Suprapubic skin (tissue), 4 donors: Measurements from ENCODE around the gene IMMP2L. TPM values are rescaled to one million over a fixed set of nuclear protein-coding genes. Genes with fewer than 3 reads are reported as not detected.
A peak's percentile ranks its signal among the peaks of the same experiment; 100 is the strongest.

ENCODE experiments used
- DNase-seq, 2 donors: peaks; one replicate each; pipeline ENCODE4 v3.0.0-alpha.2; 2019; ENCODE audit warnings: low spot score in 2 of 2
- H3K27ac ChIP-seq: fragments of 200-600 bp; sonication (generic); one replicate; pipeline ENCODE4 v1.5.1; 2019
- H3K27me3 ChIP-seq: fragments of 200-600 bp; sonication (generic); one replicate; pipeline ENCODE4 v1.5.1; 2019
- H3K36me3 ChIP-seq: fragments of 200-600 bp; sonication (generic); one replicate; pipeline ENCODE4 v1.5.1; 2019
- H3K4me1 ChIP-seq: fragments of 200-600 bp; sonication (generic); one replicate; pipeline ENCODE4 v1.5.1; 2019
- H3K4me3 ChIP-seq: fragments of 200-600 bp; sonication (generic); one replicate; pipeline ENCODE4 v1.5.1; 2019; ENCODE audit warnings: mild to moderate bottlenecking
- H3K9me3 ChIP-seq: fragments of 200-600 bp; sonication (generic); one replicate; pipeline ENCODE4 v1.5.1; 2019
- EP300 ChIP-seq: sonication (generic); formaldehyde crosslinking; IDR thresholded peaks from one replicate; pipeline ENCODE4 v1.6.1; 2017; ENCODE audit warnings: antibody characterized with exemption
- POLR2A ChIP-seq, 2 donors: fragments of 450-650 bp; IDR thresholded peaks; one replicate each; pipeline ENCODE4 v1.6.1; 2017; ENCODE audit warnings: antibody characterized with exemption in 2 of 2, mild to moderate bottlenecking in 2 of 2, moderate library complexity in 2 of 2
- POLR2AphosphoS5 ChIP-seq, 3 donors: sonication (generic); formaldehyde crosslinking; IDR thresholded peaks; one replicate each; pipeline ENCODE4 v1.6.1; 2017; ENCODE audit warnings: antibody characterized with exemption in 3 of 3
- WGBS: methylation state at CpG from one replicate; pipeline ENCODE4 v1.1.5; 2018; 5-methylcytosine and 5-hydroxymethylcytosine counted together
- total RNA-seq, 4 donors: library from RNA; depleted of rRNA; stranded (reverse); fragments of >200 nt; gene quantifications; one replicate each; pipeline ENCODE4 v1.1.0, GENCODE V29; 2016
- TF ChIP-seq, protein P1 (sequence below), 2 donors: fragments of 200-600 bp in 1 of 2; fragments of 450-650 bp in 1 of 2; sonication (generic) in 1 of 2; IDR thresholded peaks; one replicate each; pipeline ENCODE4 v1.5.1; 2016 to 2019; ENCODE audit warnings: antibody characterized with exemption in 2 of 2, mild to moderate bottlenecking in 1 of 2, moderate library complexity in 1 of 2

The IMMP2L gene
- total RNA-seq, 4 donors from 2014 or later: 10.6 to 20.6 (median 14.6) TPM

- Histone ChIP-seq H3K36me3 (no peaks in the 10 kb centered on the region), H3K4me1 (peaks cover 3% of the 10 kb centered on the region), H3K27ac (no peak overlapping the region), H3K4me3 (peak overlapping the region; percentile 31), H3K9me3 (no peaks in the 10 kb centered on the region), H3K27me3 (no peaks in the 10 kb centered on the region)
- no peak for DNase-seq
- WGBS: 64% methylated on average over 3 of the region's 3 CpGs
- no peak for TF ChIP-seq POLR2AphosphoS5 (IDR thresholded peaks at IDR 0.05)
- TF ChIP-seq POLR2A (IDR thresholded peaks at IDR 0.05): no peak
- TF ChIP-seq EP300: no peak
- TF ChIP-seq, protein P1, sequence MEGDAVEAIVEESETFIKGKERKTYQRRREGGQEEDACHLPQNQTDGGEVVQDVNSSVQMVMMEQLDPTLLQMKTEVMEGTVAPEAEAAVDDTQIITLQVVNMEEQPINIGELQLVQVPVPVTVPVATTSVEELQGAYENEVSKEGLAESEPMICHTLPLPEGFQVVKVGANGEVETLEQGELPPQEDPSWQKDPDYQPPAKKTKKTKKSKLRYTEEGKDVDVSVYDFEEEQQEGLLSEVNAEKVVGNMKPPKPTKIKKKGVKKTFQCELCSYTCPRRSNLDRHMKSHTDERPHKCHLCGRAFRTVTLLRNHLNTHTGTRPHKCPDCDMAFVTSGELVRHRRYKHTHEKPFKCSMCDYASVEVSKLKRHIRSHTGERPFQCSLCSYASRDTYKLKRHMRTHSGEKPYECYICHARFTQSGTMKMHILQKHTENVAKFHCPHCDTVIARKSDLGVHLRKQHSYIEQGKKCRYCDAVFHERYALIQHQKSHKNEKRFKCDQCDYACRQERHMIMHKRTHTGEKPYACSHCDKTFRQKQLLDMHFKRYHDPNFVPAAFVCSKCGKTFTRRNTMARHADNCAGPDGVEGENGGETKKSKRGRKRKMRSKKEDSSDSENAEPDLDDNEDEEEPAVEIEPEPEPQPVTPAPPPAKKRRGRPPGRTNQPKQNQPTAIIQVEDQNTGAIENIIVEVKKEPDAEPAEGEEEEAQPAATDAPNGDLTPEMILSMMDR (IDR thresholded peaks at IDR 0.05): no peak
Measured at GRCh38 chr7:111091593-111092358, 470.5 kb downstream of the IMMP2L start.

DNA sequence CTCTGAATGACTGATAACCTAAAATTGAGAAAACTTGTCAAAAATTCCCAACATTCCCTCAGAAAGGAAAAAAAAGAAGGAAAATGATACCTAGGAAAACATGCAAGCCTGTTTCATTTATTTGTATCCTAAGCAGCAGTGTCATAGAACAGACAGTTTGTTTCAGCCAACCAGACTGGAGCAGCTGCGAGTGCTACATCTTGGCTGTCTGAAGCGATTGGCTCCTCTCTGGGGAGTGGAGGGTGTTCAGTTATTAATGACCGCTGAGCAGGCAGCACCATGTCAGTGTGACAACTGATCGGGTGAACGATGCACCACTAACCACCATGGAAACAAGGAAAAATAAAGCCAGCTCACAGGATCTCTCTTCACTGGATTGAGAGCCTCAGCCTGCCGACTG lies 471.4 kb downstream of the IMMP2L start, which contains the start of gene LRRN3:
Gene LRRN3 (plus strand): TSS at position 282 of the 400 bp plus-strand sequence. CDS start 31,646 bp downstream, outside the sequence.
- H3K27ac ChIP-seq: no peak within 1 kb of the TSS
- no peaks in the 10 kb centered on the region for H3K9me3 ChIP-seq
- no peaks in the 10 kb centered on the region for H3K27me3 ChIP-seq
- WGBS: 56% methylated on average over 6 of the region's 6 CpGs
- no peak for DNase-seq
- no peak for TF ChIP-seq POLR2AphosphoS5 (IDR thresholded peaks at IDR 0.05)
- no peak for TF ChIP-seq POLR2A (IDR thresholded peaks at IDR 0.05)
- TF ChIP-seq EP300: no peak
- TF ChIP-seq, protein P1 (IDR thresholded peaks at IDR 0.05): no peak
- peak within 1 kb of the TSS; percentile 31 for H3K4me3 ChIP-seq
- no peaks in the 10 kb centered on the region for H3K36me3 ChIP-seq
- peaks cover 3% of the 10 kb centered on the region for H3K4me1 ChIP-seq

DNA sequence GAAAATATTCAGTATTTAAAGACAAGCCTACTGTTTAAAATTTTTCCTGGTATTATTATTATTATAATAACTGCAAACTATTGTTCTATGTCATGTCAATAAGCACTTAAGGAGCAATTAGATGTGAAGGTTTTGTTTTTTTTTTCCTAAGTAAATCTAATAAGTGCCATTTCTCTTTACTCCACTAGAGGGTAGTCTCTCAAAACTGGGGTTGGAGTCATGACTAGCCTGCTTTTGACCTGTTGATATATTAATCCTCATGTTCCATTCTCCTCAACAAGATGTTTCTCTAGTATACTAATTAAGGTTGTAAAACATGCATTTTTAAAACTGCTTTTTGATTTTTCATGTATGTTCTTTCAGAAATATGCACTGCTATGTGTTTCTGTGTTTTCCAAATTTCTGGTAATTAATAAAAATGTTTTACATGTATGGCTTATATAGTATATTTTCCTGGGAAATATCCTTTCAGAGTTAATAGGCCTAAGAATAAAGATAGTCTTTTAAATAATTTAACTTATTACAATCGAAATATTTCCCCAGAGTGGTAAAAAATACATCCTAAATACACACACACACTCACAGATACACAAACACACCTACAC lies 472.4 kb downstream of the IMMP2L start:
- Histone ChIP-seq H3K27ac (no peak overlapping the region), H3K4me1 (peaks cover 3% of the 10 kb centered on the region), H3K9me3 (no peaks in the 10 kb centered on the region), H3K36me3 (no peaks in the 10 kb centered on the region), H3K27me3 (no peaks in the 10 kb centered on the region), H3K4me3 (no peak overlapping the region)
- TF ChIP-seq POLR2AphosphoS5 (IDR thresholded peaks at IDR 0.05): no peak
- TF ChIP-seq, protein P1 (IDR thresholded peaks at IDR 0.05): peak; percentile 42 to 66
- no peak for DNase-seq
- 61% methylated on average over 1 of the region's 1 CpG for WGBS

DNA sequence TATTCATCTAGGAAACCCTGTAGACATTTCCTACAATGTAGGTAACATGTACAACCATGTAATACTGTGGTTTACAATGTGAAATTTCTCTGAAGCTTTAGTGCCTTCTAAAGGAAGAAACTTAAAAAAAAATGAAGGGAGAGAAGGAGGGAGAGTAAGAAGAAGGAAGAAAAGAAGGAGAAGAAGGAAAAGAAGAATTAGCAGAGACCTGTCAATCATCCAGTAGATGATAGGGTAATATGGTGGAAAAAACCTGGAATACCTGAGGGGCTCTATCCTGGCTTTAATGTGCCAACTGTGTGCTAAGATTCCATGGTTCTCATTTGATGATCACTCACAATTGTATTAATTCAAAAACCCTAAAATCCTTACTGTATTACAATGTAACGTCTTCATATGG lies 474.0 kb downstream of the IMMP2L start:
- H3K9me3 ChIP-seq: no peaks in the 10 kb centered on the region
- no peak overlapping the region for H3K4me3 ChIP-seq
- H3K27me3 ChIP-seq: no peaks in the 10 kb centered on the region
- no peak for DNase-seq
- TF ChIP-seq POLR2A (IDR thresholded peaks at IDR 0.05) (no peak), POLR2AphosphoS5 (IDR thresholded peaks at IDR 0.05) (no peak)
- no peaks in the 10 kb centered on the region for H3K36me3 ChIP-seq
- H3K27ac ChIP-seq: no peak overlapping the region
- WGBS: 94% methylated on average over 1 of the region's 1 CpG
- H3K4me1 ChIP-seq: peaks cover 3% of the 10 kb centered on the region

DNA sequence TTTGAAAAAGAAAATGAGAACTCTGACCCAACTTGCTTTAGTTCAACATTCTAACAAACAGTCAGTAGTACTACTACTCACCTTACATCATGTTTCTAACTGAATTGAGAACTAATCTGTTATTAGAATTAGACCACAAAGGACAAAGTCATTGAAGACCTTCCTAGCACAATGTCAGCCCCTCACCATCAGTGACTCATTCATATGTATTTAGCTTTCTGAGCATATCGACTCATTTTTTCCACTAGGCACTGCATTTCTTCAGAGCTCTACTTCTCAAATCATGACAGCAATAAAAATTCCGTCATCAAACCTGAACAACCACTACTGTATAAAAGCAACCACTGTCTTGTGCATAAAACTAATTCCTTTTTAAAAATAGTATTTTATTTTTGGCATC lies 475.8 kb downstream of the IMMP2L start:
- Histone ChIP-seq H3K27me3 (no peaks in the 10 kb centered on the region), H3K4me1 (no peaks in the 10 kb centered on the region), H3K9me3 (no peaks in the 10 kb centered on the region), H3K27ac (no peak overlapping the region), H3K36me3 (no peaks in the 10 kb centered on the region), H3K4me3 (no peak overlapping the region)
- WGBS: 85% methylated on average over 2 of the region's 2 CpGs
- TF ChIP-seq, protein P1 (IDR thresholded peaks at IDR 0.05): no peak
- TF ChIP-seq POLR2A (IDR thresholded peaks at IDR 0.05) (no peak), EP300 (no peak), POLR2AphosphoS5 (IDR thresholded peaks at IDR 0.05) (no peak)
- DNase-seq: no peak
